NCI-H2029 treated with DMSO at 0.1 percent for 48 hours (cell line): ENCODE results near the gene HSD17B2.
"Not testable (repeated sequence)": the region's sequence is repeated elsewhere in the genome, so short reads cannot be mapped to it uniquely, and the experiment has no call there.

Experiments used
- DNase-seq: peaks from one replicate; lab custom pipeline; 2025; lab: John Stamatoyannopoulos, UW

Gene HSD17B2

DNA sequence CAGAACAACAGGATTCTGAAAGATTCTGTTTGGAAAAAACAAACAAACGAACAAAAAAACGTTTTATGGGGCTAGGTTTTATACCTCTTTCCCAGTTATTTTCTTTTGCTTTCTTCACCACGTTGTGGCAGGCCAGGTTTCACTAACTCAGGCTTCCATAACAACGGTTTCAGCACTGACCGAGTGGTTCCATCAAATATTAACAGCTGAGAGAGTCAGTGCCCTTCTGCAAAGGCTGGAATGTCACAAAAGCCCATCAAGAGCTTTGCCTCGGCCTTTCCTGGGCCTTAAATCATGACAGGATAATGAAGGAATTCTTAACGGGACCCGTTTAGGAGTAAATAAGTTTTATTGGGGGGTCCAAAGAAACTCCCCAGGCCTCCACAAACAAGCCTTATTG, 100.8 kb downstream of the HSD17B2 start:
- DNase-seq = no peak

DNA sequence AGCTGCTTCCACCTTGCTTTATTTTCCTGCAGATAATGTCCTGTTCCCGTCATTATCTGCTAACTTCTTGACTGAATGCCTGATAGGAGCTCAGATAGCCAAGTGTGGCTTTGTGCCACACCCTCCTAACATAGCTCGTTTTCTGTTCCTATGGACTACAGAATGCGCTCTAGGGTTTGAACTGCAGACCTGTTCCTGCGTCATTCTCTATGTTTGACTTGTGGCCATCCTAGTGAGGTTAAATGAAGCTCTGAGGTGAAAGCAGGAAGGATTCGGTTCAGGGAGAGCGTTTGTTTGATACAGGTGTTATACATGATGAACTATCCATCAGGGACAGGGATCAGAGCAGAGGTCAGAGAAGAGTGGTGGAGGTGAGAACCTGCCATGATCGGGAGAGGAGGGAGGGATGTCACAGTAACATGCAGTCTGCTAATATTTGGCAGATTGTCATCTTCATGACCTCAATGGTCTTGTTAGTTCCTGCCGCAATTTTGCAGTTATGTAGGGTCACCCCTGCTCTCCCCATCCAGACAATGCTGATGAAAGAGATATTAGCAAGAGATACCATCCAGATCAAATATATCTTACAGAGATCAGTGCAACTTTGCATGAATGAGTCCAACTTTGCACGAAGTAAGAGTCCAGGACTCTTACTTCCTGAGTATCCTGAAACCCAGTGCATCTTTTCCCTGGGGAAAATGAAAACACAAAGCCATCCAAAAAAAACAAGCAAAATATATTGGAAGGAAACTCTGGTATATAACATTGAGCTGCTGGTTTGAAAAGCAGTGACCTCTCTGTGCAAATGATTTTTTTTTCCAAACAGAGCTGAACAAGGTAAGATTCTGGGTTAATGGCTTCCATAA, 102.1 kb downstream of the HSD17B2 start:
- DNase-seq = no peak

DNA sequence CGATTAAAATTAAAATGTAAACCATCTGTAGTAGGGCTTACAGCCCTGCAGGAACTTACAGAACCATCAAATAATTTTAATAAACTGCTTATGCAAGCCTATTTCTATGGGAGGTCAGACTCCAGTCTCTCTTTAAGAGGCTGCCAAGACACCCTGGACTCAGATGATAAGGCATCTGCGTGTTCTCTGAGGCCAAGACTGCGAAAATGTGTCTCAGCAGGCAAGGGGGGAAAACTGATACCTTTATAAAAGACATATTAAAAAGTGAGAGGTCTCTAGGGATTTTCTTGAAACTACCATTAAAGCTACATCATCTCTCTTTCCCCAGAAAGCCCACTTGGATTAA, 102.7 kb downstream of the HSD17B2 start:
- no peak for DNase-seq

DNA sequence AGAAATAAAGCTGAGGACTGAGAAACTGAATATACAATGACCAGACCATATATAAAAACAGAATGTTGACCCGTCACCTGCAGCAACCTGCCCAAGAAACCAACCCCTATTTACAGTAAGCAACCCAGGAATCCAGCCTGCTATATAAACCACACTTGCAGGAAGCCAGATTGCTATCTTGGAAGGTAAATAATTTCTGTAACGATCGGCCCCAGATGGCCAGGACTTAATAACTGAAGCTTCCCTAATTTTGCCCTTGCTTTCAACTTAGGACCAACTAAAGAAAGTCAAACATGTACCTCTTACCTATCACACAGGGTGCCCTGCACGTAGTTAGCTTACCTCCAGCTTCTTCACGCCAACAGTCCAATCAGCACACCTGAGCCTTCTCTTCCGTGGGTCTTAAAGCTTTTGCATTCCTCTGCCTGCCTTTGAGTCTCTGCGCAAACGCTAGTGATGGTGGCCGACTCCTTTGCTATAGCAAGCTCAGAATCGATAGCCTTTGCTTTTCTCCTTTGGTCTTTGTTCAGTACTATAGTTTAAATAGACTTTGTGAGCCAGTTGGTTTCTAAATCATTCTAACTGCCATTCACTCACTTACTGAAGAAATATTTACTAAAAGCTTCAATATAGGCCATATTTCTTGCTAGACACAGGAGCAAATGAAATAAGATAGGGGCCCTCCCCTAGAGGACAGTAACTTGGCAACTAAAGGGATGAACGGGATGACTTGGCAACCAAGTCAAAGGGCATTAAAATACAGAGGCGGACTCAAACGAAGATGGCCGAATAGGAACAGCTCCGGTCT, 103.6 kb downstream of the HSD17B2 start:
- no peak for DNase-seq

DNA sequence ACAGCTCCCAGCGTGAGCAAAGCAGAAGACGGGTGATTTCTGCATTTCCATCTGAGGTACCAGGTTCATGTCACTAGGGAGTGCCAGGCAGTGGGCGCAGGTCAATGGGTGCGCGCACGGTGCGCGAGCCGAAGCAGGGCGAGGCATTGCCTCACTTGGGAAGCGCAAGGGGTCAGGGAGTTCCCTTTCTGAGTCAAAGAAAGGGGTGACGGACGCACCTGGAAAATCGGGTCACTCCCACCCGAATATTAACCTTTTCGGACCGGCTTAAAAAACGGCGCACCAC, 104.2 kb downstream of the HSD17B2 start:
- DNase-seq = not testable (repeated sequence)

DNA sequence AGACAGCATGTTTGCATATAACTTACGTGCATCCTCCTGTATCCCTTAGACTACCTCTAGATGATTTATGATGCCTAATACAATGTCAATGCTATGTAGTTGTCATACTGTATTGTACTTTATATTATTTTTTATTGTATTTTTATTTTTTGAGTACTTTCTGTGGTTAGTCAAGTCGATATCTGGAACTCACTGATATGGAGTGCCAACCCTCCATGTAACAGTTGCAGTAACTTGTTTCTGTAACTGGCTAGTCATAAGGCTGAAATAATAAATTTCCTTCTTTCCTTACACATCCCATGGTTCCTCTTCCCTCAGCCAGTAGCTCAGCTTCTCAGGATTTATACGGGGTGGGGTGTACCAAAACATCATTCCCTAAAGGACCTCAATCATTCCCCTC, 111.5 kb downstream of the HSD17B2 start:
- no peak for DNase-seq

DNA sequence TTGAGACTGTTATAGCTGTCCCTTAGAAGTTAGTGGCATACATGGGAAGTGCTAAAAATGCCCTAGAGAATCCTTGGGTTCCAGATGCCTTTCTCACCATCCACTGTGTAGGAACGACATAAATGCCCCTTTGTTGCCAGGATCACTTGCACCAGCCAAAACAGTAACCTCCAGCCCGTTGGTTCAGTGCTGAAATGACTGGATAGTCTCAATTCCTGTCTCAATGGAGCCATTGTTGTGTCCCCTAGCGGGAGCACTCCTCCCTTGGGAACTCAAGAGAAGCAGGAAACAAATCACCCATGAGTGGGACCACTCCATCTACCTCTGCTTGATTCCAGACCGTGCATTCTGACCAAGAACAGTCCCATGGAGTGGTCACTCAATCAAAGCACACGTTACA, 111.9 kb downstream of the HSD17B2 start:
- no peak for DNase-seq

DNA sequence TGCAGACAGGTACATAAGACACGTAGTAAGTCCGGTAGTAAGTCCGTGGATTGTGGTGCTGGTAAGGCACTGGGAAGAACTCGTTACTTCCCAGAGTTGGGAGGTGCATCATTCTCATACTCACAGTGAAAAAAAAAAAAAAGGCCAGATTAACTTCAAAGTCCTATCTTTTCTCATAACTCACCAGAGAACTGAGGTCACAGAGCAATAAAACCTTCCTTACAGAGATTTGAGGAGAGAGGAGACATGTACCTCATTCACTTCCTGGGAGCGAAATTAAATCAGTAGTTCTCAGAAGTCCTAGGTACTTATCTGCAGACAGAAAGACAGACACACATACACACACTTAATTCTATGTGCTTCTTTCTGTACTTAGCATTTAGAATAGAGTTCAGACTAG, 112.5 kb downstream of the HSD17B2 start:
- DNase-seq = no peak
